RPMI7951 (cell line): ENCODE results near the gene RCVRN. TPM values are rescaled to one million over a fixed set of nuclear protein-coding genes. Genes with fewer than 3 reads are reported as not detected.
"Not testable (repeated sequence)": the region's sequence is repeated elsewhere in the genome, so short reads cannot be mapped to it uniquely, and the experiment has no call there.

ENCODE experiments used
- DNase-seq: peaks from one replicate; pipeline ENCODE4 v3.0.0-alpha.2; 2012; ENCODE audit warnings: low read depth
- total RNA-seq: library from RNA; depleted of rRNA; stranded (reverse); fragments of >200 nt; shearing (Covaris generic); gene quantifications from 2 replicates; pipeline ENCODE4 v1.2.3, GENCODE V29; 2014

The RCVRN gene
- total RNA-seq, 1 experiment from 2014 or later: 0.36 TPM

DNA sequence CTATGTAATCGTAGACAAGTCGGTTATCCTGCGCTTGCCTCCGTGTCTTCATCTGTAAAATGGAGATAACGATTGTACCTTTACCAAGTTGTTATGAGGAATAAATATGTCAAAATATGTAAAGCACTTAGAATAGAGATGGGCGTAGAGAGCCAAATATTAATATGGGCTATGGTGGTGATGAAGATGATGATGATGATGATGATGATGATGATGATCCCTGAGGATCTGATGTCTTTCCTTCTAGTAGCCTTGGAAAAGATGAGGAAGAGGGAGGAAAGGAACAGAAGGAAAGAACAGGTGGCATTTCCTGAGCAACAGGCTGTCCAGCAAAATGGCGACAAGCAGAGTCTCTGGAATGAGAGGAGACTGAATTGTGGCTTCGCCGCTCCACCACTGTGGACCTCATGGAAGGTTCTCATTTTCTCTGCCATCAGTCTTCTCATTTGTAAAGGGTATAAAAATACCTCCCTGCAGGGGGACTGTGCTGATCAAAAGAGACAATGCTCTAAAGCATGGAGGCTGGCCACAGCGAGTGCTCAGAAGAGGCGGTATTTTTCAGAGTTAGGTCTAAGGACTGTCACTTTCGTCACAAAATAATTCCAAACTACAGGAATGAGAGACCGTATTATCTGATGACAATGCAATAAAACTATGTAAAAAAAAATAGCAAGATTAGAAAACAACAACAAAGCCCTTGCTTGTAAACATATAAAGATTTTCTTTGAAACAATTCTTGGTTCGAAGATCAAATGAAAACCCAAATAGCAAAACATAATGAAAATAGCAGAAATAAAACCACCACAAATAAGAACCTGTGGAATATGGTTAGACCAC, 17.2 kb upstream of the RCVRN start:
- no peak for DNase-seq

DNA sequence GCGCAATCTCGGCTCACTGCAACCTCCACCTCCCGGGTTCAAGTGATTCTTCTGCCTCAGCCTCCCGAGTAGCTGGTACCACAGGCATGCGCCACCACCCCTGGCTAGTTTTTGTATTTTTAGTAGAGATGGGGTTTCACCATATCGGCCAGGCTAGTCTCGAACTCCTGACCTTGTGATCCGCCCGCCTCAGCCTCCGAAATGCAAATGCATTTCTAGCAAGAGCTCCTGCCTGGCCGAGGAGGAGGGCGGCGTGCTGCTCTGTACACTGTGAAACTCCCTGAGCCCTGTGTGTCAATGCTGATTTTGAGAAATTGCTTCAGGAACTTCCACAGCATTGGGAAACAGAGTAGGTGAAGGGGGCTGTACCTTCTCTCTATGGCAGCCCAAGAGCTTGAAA, 16.1 kb upstream of the RCVRN start:
- not testable (repeated sequence) for DNase-seq

DNA sequence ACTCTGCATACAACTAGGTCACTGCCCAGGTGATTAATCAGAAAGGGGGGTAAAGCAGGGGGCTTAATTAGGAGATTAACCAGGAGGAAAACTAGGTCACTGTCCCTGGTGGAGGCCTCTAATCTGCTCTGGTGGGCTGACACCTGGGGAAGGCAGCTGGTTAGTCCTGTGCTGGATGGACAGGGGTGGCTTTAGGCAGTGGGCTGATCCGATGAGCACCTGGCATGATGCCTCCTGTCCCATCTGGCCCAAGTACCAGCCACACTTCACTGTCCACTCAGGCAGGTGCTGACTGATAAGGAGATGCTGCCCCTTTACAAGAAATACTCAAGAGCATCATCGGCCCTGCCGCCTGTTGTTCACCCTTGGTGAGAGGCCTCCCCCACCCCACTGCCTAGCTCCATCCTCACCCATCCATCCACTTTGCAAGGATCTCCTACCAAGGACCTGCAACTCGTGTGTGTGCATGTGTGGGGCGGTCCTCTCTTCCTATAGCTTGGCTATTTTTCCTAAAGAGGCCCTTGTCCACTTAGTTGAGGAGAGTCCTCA, 13.8 kb upstream of the RCVRN start:
- DNase-seq: no peak

DNA sequence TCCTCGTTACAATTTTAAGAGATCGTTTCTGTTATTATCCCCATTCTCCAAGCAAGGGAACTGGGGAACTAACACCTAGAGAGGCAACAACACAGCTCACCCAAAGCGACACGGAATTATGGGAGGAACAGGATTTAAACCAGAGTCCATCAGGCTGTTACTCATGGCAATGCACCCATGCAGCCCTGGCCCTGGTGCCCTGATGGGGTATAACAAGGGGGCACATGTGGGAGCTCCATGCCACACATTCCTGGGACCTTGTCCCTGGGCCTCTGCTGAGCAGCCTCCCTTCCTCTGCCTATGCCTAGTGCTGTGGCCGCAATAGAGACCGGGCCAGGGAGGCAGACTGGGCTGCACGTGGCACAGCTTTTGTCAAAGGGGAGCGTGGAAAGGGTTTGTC, 13.3 kb upstream of the RCVRN start:
- no peak for DNase-seq

DNA sequence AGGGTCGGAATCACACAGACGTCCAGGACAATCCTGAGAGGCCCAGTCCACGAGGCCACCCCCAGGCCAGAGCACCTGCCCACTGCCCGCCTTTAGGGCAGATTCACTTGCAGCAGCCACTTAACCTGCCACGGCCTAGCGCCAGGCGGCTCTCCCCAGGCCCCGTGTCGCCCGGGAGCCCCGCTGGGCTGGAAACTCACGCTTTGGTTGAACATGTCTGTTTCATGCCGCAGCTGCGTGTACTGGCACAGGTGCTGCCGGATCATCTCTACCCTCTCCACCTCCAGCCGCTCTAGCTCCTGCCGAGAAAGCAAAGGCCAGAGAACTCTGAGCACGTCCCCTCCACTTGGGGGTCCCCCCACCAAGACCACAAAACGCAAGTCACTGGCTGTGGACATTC, 12.7 kb upstream of the RCVRN start:
- DNase-seq: no peak

DNA sequence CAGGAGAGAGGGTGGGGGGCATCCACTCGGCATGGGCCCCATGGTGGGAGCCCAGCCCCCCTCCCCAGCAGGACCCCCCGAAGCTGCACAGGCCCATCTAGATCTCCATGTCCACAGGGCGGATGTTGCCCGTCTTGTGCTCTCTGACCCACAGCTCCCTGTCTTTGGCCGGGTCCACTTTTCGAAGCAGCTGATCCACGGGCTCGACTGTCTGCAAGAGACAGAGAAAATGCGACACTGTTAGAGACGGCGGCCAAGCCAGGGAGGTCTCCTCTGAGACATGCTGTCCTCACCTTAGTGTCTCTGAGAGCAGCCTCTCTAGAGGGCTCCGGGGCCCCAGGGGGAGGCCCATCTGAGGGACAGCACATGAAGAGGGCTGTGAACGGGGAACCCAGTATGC, 12.1 kb upstream of the RCVRN start:
- DNase-seq: no peak

DNA sequence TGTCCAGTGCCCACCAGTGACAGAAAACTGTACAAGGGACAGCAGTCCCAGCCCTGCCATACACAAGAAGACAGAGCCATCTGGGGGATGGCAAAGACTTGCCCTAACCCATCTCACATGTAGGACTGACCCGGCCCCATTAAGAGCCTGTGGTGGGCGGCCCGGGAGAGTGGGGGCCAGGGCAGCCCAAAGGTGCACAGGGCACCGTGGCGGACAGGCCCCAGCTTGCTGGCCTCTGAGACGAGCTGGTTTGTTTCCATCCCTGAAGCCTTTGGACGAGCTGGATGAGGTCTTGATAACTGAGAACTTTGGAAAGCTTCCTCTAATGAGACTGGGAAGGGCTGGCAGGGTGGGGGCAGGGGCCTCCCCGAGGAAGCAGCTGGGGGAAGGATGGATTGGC, 11.0 kb upstream of the RCVRN start:
- no peak for DNase-seq

DNA sequence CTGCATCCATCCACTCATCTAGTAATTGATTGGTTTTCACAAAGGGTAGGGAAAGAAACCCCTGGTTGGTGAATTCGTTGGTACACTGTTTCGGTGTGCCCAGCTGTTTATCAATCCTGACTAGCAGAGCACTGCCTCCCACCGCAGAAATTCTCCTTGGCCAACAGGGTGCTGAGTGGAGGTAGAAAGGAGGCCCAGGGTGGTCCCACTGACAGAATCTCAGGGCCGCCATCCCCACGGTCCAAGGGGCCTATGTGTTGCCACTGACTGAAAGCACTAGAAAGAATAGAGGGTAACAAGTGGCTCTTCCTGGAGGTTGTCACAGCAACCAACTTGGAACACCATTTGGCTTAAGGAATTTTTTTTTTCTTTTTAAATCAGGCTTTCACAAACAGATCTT, 8.4 kb upstream of the RCVRN start:
- no peak for DNase-seq

DNA sequence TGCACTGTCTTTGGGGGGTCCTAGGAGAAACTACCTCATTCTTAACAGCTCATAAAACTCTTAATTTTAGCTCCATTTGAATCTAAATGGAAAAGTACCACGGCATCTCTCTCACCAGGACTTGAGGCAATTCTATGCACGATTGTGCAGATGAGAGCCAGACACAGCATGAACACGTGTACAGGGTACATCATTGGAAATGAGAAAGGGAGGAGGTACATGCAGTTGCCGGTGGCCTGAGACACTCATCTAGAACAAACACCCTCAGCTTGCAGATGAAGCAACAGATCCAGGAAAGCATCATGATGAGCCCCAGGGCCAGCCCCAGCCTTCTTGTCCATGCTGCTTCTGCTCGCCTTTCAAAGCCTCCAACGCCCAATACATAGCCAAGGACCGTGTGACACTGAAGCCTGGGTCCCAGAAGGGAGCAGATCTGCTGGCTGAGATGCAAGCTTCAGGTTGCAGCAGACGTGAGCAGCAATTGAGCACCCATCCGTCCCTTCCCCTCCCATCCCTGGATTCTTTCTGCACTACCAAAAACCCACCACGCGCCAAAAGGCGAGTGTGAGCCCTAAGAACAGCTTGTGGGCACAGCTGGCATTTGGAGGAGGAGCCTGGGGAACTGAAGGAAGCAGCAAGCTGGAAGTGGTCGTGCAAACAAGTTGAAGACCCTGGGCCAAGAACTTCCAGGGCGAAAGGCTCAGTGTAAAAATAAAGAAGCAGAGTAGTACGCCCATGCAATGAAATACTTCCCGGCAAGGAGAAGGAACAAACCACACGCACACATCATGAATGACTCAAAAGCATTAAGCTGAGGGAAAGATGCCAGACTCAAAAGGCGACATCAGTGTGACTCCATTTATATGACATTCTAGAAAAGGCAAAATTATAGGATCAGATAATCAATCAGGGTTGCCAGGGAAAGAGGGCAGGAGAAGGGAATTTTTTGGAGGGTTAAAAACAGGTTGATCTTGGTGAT, 7.3 kb upstream of the RCVRN start:
- DNase-seq: no peak

DNA sequence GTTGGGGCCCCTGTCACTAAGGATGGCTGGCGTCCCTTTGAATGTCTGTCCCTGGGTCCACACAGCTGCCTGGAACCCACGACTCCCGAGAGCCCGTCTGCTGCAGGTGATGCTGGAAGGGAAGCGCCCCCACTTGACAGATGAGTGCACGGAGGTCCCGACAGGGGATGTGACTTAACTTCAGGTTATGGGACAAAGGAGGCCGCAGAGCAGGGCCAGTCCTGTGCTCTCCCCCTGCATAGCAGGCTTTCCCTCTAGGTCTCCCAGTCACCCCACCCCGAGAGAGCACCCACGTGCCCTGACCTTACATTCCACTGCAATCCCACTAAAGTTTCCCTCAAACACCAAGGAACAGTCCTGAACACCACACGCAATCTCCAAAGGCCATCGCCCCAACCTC, 6.0 kb upstream of the RCVRN start:
- no peak for DNase-seq

DNA sequence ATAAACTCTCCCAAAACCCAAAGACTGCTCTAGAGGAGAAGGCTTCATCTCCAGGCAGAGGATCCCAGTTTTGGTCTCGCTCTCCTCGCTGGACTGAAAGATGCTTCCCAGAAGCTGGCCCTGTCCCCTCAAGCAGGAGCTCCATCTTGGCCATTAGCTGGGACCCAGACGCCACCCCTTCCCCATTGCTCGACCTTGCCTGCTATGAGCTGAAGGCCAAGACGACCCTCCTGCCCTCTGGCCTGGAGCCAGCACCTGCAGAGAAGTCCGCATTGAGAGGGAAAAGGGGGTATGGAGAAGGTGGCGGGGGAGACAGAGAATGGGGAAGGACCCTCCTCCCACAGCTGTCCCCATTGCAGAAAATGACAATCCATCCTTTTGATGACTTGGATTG, 3.6 kb upstream of the RCVRN start:
- no peak for DNase-seq

DNA sequence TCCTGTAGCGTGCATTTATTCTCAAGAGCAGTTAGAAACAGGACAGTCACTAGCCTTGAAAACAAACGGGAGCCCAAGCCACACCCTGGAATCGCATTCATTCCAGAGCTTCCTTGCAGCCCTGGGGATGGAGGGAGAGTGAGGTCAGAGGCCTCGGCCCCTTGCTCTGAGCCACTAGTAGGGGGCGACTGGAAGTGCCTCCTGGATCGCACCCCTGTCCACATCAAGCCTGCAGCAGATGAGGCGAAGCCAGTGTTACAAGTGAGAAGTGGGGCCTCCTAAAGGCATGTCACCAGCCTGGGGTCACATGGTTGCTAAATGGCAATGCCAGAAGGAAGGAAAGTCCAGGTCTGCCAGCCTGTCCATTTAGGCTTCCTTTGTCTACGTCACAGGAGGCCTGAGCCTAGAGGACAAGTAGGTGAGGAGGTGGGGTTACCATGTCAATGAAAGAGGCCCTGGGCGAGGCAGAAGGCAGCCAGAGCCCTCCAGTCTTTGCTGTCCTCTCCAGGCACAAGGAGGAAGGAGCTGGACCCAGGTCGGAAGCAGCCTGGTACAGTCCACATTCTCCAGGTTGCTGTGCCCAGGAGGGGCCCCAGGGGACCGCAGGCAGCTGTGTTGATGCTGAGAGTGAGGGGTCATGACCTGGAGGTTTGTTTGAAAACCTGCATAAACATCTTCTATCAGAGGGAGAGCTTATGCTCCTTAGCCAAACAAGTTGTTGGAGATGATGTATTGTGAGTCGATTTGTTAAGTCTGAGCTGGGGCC, 3.0 kb upstream of the RCVRN start:
- peak; percentile 20 for DNase-seq

DNA sequence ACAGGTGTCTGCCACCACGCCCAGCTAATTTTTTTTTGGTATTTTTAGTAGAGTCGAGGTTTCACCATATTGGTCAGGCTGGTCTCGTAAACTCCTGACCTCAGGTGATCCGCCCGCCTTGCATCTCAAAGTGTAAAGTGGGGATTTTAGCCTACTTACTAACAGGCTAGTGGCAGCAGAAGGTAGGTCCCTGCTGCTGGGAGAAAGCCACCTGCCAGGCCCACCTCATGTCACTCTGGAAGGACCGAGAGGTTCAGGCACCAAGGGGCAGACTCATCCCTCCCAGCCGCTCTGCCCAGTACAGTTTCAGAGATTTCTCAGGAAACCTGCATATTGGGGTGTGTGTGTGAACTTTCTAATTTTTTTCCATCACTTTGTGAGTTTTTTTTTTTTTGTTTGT, 2.1 kb upstream of the RCVRN start:
- no peak for DNase-seq

DNA sequence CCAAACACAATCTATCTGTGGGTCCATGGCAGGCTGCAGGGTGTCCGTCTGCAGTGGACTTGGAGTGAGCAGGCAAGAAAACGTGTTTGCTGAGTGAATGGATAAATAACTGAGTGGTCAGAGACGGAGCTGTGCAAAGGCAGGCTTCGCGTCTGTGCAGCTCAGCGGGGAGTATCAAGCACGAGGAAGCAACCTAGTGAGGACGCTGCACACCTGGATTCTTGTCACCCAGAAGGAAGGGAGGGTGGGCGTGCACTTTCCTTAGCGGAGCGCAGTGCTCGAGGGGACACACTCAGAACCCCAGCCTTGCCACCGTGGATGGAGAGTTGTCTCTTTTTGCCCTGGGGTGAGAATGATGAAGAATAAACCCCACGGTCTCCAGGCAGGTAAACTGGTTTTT, 1.5 kb upstream of the RCVRN start:
- no peak for DNase-seq

DNA sequence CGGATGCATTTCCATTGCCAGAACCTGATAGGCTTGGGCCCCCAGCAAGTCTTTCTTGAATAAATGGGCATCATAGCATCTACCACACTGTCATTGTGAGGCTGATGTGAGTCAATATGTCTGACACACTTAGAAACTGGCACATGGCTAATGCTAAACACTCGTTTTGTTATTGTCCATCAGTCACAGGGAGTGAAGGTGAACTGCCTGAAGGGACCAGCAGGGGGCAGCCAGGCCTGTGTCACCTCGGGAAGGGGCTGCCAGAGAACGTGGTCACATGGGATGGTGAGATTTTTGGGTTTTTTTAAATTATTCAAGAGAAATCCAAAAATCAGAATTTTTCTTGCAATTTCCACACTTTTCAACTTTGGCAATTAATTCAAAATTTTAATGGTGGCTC, 831 bp upstream of the RCVRN start:
- peak; percentile 33 for DNase-seq

DNA sequence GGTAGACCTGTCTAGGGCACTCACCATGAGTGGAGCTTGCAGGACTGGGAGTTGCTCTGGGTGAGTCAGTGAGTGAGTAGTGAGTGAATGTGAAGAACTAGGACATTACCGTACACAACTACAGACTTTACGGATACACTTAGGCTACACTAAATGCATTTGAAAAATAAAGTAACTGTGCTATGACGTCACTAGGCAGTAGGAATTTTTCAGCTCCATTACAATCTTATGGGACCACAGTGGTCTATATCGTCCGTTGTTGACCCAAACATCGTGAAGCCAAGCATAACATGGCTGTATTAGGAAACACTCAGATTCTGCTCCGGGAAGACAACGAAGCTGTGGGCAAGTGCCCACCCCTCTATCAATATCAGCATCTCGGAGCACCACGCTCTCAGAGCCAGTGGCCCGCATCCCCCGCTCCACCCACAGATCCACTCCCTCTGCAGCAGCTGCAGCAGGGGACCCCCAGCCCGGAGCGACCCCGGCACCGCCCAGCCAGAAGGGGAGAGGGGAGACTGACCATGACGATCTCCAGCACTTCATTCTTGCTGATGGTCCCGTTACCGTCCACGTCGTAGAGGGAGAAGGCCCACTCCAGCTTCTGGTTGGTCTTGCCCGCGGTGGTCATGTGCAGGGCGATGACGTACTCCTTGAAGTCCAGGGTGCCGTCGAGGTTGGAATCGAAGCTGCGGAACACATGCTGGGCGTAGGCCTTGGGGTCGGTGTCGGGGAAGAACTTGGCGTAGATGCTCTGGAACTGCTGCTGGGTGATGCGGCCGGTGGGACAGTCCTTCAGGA, 594 bp downstream of the RCVRN start:
- no peak for DNase-seq

DNA sequence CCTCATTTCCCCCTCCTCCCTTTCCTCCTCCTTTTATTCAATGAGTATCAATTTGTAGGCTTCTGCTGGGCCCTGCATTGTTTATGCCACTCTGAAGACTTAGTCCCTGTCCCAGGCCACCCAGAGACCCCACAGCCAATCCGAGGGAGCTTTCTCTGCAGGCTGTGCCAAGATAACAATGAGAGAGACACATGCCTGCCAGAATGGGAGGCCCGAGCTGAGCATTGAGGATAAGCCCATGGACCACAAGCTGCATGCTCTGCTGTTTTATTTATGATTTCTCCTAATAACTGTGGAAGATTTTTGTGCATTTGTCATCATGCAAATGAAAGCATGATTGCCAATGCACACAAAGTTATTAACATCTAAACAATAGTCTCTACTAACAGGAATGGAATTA, 3.0 kb downstream of the RCVRN start:
- DNase-seq: no peak

DNA sequence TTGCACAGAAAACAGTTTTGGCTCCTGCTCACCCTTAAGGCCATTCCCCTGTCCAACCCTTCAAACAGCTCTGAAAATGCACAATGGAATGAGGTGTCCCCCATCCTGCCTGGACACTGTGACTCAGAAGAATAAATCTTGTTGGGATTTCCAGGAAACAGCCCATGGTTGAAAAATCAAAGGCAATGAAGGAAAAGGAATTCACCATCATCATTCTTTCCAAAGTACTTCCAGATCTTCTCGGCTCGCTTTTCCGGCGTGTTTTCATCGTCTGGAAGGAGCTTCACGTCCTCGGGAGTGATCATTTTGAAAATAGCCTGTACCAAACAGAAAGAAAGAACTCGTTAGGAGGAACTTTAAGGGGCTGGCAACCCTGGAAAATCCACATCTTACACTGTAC, 4.3 kb downstream of the RCVRN start:
- DNase-seq: peak; percentile 75

DNA sequence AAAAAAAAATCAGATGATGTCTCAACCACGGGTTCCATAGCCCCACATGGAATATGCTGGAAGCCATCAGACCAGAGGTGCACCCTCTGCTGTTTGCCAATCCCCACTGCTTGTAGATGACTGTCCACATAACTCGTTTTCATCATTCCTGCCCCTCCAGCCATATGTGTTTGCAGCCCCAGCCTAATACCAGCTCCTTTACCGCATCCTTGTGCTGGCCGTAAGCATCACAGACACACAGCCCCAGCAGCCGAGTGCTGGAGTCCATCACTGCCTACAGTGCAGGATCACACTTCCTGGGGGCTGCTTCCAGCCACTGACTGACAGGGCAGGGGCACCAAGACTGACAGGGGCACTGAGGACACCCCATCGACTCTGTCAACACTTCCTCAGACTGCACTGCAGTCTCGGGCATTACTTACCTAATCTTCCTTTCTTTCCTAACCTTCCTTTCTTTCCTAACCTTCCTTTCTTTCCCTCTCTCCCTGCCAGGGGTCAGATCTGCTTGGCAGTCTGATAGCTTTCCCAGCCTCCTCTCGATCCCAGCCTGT, 5.0 kb downstream of the RCVRN start:
- DNase-seq: no peak

DNA sequence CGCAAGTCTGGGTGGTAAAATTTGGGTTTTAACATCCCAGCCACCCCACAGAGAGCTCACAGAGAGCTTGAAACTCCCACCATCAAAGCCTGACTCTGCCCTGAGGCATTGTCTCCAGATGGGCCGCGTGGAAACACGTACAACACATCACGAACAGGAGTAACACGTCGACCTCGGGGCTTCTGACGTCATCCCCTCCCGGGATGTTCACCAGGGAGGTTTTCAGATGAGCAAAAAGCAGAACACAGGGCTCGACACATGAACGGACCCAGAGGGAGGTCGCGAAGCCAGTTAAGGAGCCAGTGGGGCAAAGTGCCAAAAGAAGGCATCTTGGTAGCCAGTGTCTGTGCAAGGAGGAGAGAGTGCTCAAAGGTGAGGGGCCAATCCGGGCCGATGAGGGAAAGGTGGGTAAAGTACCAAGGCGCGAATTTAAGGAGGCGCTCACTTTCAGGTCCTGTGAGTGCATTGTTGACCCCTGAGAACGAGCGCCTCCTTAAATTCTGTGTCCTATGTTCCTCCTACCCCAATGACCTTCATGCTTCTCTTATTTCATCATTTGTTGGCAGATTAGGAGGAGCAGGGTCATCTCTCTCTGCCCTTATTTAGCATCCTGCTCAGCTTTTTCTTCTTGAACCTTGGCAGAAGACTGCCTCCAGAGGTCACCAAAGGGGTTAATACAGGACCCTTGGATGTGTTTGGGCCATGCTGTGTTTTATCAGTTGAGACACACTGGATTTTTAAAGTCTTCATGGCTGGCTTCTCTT, 5.6 kb downstream of the RCVRN start:
- no peak for DNase-seq
